HepG2 (cell line): Measurements from ENCODE around the gene ARHGAP5. TPM values are rescaled to one million over a fixed set of nuclear protein-coding genes. Genes with fewer than 3 reads are reported as not detected.

ENCODE experiments used
- ARID3A ChIP-seq: IDR thresholded peaks from 2 replicates; pipeline ENCODE4 v1.6.1; 2012; ENCODE audit warnings: low read depth, low read length, improper control_type of control experiment
- CC2D1A ChIP-seq: sonication (generic); formaldehyde crosslinking; IDR thresholded peaks from 2 replicates; pipeline ENCODE4 v1.8.1; 2023; ENCODE audit warnings: mild to moderate bottlenecking, missing genetic modification reagents
- FOXJ3 ChIP-seq: sonication (generic); formaldehyde crosslinking; IDR thresholded peaks from 2 replicates; pipeline ENCODE4 v1.4.0; 2020; ENCODE audit warnings: missing genetic modification reagents, mild to moderate bottlenecking, borderline replicate concordance
- FOXO1 ChIP-seq: sonication (generic); formaldehyde crosslinking; IDR thresholded peaks from 2 replicates; pipeline ENCODE4 v1.4.0; 2020; ENCODE audit warnings: missing genetic modification reagents
- IKZF5 ChIP-seq: IDR thresholded peaks from 2 replicates; pipeline ENCODE4 v1.6.1; 2018; ENCODE audit warnings: missing genetic modification reagents, mild to moderate bottlenecking, missing compliant biosample characterization
- RELA ChIP-seq: sonication (generic); formaldehyde crosslinking; IDR thresholded peaks from 2 replicates; pipeline ENCODE4 v1.4.0; 2020; ENCODE audit warnings: missing genetic modification reagents
- TBL1XR1 ChIP-seq: fragments of 150-350 bp; IDR thresholded peaks from 2 replicates; pipeline ENCODE4 v1.6.1; 2014; ENCODE audit warnings: borderline replicate concordance, low read length; ENCODE audit not compliant: partially characterized antibody
- TRAFD1 ChIP-seq: sonication (generic); formaldehyde crosslinking; IDR thresholded peaks from 2 replicates; pipeline ENCODE4 v1.5.1; 2020; ENCODE audit warnings: missing genetic modification reagents, mild to moderate bottlenecking, borderline replicate concordance
- ZBTB38 ChIP-seq: sonication (generic); formaldehyde crosslinking; IDR thresholded peaks from 2 replicates; pipeline ENCODE4 v1.5.1; 2020; ENCODE audit warnings: mild to moderate bottlenecking, missing genetic modification reagents
- ZNF552 ChIP-seq: sonication (generic); formaldehyde crosslinking; IDR thresholded peaks from 2 replicates; pipeline ENCODE4 v1.9.0; 2022; ENCODE audit warnings: missing genetic modification reagents, mild to moderate bottlenecking, borderline replicate concordance
- ZNF557 ChIP-seq: sonication (generic); formaldehyde crosslinking; IDR thresholded peaks from 2 replicates; pipeline ENCODE4 v1.4.0; 2020; ENCODE audit warnings: missing genetic modification reagents
- ZSCAN12 ChIP-seq: sonication (generic); formaldehyde crosslinking; IDR thresholded peaks from 2 replicates; pipeline ENCODE4 v1.9.0; 2021; ENCODE audit warnings: mild to moderate bottlenecking, missing genetic modification reagents
- polyA plus RNA-seq, 8 experiments: library from polyadenylated mRNA; depleted of rRNA in 3 of 8; stranded (reverse) in 7 of 8; unstranded in 1 of 8; fragments of >200 nt; fragmentation: Illumina TruSeq in 4 of 8; extraction: Trizol in 4 of 8; gene quantifications; 2 replicates each; pipeline versions ENCODE4 v1.2.1 to v1.2.3, GENCODE V29; 2011 to 2016; ENCODE audit warnings: low read depth in 4 of 8, missing spikeins in 1 of 8, mixed read lengths in 1 of 8; ENCODE audit not compliant: insufficient read depth in 1 of 8
- total RNA-seq, 5 experiments: library from RNA; depleted of rRNA; stranded (reverse); fragments of >200 nt; fragmentation: Illumina TruSeq; extraction: Trizol; gene quantifications; 2 replicates each; pipeline ENCODE4 v1.2.3, GENCODE V29; 2016; ENCODE audit warnings: low read depth in 1 of 5
- TF ChIP-seq, protein P1 (sequence below): sonication (generic); formaldehyde crosslinking; IDR thresholded peaks from 2 replicates; pipeline ENCODE4 v1.5.1; 2020; ENCODE audit warnings: mild to moderate bottlenecking, missing genetic modification reagents, borderline replicate concordance
- TF ChIP-seq, protein P2 (sequence below): sonication (generic); formaldehyde crosslinking; IDR thresholded peaks from 2 replicates; pipeline ENCODE4 v1.5.0; 2020; ENCODE audit warnings: mild to moderate bottlenecking, missing genetic modification reagents, borderline replicate concordance

ARHGAP5 gene
- total and polyA plus RNA-seq, 2 of the 13 experiments (the other 11 are each of a cell fraction or from before 2014, with no cell fraction given): 33.7 to 144 TPM

- no peak; the same call in none of the 2 replicates for TF ChIP-seq ZBTB38
- TF ChIP-seq FOXJ3 (CRISPR knock-in tag): no peak
- peak; percentile 68; the same call in 1 of the 2 replicates for TF ChIP-seq ZNF557 (CRISPR knock-in tag)
- TF ChIP-seq, protein P1, sequence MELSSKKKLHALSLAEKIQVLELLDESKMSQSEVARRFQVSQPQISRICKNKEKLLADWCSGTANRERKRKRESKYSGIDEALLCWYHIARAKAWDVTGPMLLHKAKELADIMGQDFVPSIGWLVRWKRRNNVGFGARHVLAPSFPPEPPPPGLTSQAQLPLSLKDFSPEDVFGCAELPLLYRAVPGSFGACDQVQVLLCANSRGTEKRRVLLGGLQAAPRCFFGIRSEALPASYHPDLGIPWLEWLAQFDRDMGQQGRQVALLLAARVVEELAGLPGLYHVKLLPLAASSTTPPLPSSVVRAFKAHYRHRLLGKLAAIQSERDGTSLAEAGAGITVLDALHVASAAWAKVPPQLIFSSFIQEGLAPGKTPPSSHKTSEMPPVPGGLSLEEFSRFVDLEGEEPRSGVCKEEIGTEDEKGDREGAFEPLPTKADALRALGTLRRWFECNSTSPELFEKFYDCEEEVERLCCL: no peak
- 0 out of 2 replicates have a peak, but pooled peaks have one; percentile 45 for TF ChIP-seq FOXO1
- TF ChIP-seq ARID3A: no peak
- TF ChIP-seq CC2D1A (CRISPR knock-in tag): no peak
- peak; percentile 69; the same call in 1 of the 2 replicates for TF ChIP-seq ZNF552 (CRISPR knock-in tag)
- no peak for TF ChIP-seq TBL1XR1
- no peak for TF ChIP-seq ZSCAN12
- TF ChIP-seq IKZF5 (CRISPR knock-in tag): no peak
- TF ChIP-seq, protein P2, sequence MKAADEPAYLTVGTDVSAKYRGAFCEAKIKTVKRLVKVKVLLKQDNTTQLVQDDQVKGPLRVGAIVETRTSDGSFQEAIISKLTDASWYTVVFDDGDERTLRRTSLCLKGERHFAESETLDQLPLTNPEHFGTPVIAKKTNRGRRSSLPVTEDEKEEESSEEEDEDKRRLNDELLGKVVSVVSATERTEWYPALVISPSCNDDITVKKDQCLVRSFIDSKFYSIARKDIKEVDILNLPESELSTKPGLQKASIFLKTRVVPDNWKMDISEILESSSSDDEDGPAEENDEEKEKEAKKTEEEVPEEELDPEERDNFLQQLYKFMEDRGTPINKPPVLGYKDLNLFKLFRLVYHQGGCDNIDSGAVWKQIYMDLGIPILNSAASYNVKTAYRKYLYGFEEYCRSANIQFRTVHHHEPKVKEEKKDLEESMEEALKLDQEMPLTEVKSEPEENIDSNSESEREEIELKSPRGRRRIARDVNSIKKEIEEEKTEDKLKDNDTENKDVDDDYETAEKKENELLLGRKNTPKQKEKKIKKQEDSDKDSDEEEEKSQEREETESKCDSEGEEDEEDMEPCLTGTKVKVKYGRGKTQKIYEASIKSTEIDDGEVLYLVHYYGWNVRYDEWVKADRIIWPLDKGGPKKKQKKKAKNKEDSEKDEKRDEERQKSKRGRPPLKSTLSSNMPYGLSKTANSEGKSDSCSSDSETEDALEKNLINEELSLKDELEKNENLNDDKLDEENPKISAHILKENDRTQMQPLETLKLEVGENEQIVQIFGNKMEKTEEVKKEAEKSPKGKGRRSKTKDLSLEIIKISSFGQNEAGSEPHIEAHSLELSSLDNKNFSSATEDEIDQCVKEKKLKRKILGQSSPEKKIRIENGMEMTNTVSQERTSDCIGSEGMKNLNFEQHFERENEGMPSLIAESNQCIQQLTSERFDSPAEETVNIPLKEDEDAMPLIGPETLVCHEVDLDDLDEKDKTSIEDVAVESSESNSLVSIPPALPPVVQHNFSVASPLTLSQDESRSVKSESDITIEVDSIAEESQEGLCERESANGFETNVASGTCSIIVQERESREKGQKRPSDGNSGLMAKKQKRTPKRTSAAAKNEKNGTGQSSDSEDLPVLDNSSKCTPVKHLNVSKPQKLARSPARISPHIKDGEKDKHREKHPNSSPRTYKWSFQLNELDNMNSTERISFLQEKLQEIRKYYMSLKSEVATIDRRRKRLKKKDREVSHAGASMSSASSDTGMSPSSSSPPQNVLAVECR (CRISPR knock-in tag): no peak
- TF ChIP-seq RELA (CRISPR knock-in tag): no peak
- TF ChIP-seq TRAFD1 (CRISPR knock-in tag): no peak
Observed at GRCh38 chr14:32203928-32204357, 126.8 kb downstream of the ARHGAP5 start (continued).
